Measurements from ENCODE around the gene ERVK3-1. TPM values are rescaled to one million over a fixed set of nuclear protein-coding genes. Genes with fewer than 3 reads are reported as not detected.
A peak's percentile ranks its signal among the peaks of the same experiment; 100 is the strongest.

The ERVK3-1 gene
- total and polyA plus RNA-seq, 2 of the 13 experiments (the other 11 are each of a cell fraction or from before 2014, with no cell fraction given), result 28.5 to 38.7 TPM

DNA sequence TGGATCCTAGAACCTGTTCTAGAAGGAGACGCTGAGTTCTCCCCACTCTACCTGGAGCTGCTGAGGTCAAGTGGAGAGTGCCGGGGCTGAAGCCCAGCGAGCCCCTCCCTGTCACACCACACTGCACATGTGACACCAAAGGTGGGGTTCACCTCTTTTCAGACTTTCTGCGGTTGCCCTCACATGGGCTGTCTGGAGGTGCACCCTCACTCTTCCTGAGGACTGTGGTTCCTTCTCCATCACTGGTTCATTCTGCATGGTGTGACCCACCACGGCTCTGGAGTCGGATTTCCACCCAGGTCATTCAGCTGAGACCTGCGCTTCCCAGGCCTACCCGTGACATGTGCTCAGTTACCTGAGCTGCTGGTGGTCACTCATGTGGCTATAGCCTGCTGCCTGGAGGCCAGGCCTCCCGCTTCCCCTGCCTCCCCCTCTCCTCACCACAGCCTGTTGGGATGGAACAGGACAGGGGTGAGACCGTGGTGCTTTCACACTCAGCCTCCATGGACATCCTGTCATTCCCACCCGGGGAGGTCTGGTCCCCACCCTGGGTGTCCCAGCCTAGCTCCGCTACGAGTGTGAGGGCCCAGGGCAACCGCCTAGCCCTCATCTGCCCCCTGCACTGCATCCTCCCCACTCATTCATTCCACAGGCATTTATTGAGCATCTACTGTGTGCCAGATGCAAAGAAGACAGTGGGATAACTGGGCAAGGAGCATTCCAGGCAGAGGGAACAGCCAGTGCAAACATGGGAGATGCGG, 48.7 kb downstream of the ERVK3-1 start (continued):
- TF ChIP-seq MYC (CRISPR knock-in tag; IDR thresholded peaks at IDR 0.05; ENCODE audit: borderline replicate concordance) (peak; percentile 38; the same call in 1 of the 2 replicates), FLYWCH1 (CRISPR knock-in tag; IDR thresholded peaks at IDR 0.05) (no peak), ZNF737 (CRISPR knock-in tag; IDR thresholded peaks at IDR 0.05; ENCODE audit: borderline replicate concordance) (peak; percentile 48; the same call in 1 of the 2 replicates), ZNF558 (CRISPR knock-in tag; IDR thresholded peaks at IDR 0.05; ENCODE audit: borderline replicate concordance) (0 out of 2 replicates have a peak, but pooled peaks have one; percentile 64), JARID2 (CRISPR knock-in tag; IDR thresholded peaks at IDR 0.05; ENCODE audit: insufficient replicate concordance) (no peak), CREB1 (IDR thresholded peaks at IDR 0.05) (no peak), CREB1 (CRISPR knock-in tag; IDR thresholded peaks at IDR 0.05) (no peak), ZNF431 (CRISPR knock-in tag; IDR thresholded peaks at IDR 0.05; ENCODE audit: borderline replicate concordance, low read depth) (0 out of 2 replicates have a peak, but pooled peaks have one; percentile 57), CREM (IDR thresholded peaks at IDR 0.05) (no peak), CREM (CRISPR knock-in tag; IDR thresholded peaks at IDR 0.05) (no peak), ZNF530 (CRISPR knock-in tag; IDR thresholded peaks at IDR 0.05; ENCODE audit: low read depth) (0 out of 2 replicates have a peak, but pooled peaks have one; percentile 49), ZMYM3 (CRISPR knock-in tag; IDR thresholded peaks at IDR 0.05) (peak; percentile 75), SAP130 (CRISPR knock-in tag; IDR thresholded peaks at IDR 0.05; ENCODE audit: low read depth) (no peak), NR2C2 (CRISPR knock-in tag; IDR thresholded peaks at IDR 0.05; ENCODE audit: borderline replicate concordance) (peak; percentile 44; the same call in 1 of the 2 replicates), PHF21A (CRISPR knock-in tag; IDR thresholded peaks at IDR 0.05) (0 out of 2 replicates have a peak, but pooled peaks have one; percentile 26), MZF1 (CRISPR knock-in tag; IDR thresholded peaks at IDR 0.05; ENCODE audit: borderline replicate concordance) (no peak), GTF2F1 (IDR thresholded peaks at IDR 0.05; ENCODE audit: low read length) (no peak), ZSCAN20 (CRISPR knock-in tag; IDR thresholded peaks at IDR 0.05; ENCODE audit: borderline replicate concordance) (0 out of 2 replicates have a peak, but pooled peaks have one; percentile 36), MAZ (IDR thresholded peaks at IDR 0.05; ENCODE audit: borderline replicate concordance, low read depth, low read length) (0 out of 2 replicates have a peak, but pooled peaks have one; percentile 5), MAZ (CRISPR knock-in tag; IDR thresholded peaks at IDR 0.05; ENCODE audit: low read depth) (no peak), KDM5A (IDR thresholded peaks at IDR 0.05; ENCODE audit: borderline replicate concordance, low read length) (no peak), ZNF296 (CRISPR knock-in tag; conservative IDR thresholded peaks at IDR 0.05) (0 out of 2 replicates have a peak, but pooled peaks have one; percentile 71), TCF12 (IDR thresholded peaks at IDR 0.05) (no peak), TCF12 (CRISPR knock-in tag; IDR thresholded peaks at IDR 0.05) (0 out of 2 replicates have a peak, but pooled peaks have one; percentile 25), HOXA3 (CRISPR knock-in tag; IDR thresholded peaks at IDR 0.05) (peak; percentile 43; the same call in 1 of the 2 replicates)
- TF ChIP-seq, protein P1, sequence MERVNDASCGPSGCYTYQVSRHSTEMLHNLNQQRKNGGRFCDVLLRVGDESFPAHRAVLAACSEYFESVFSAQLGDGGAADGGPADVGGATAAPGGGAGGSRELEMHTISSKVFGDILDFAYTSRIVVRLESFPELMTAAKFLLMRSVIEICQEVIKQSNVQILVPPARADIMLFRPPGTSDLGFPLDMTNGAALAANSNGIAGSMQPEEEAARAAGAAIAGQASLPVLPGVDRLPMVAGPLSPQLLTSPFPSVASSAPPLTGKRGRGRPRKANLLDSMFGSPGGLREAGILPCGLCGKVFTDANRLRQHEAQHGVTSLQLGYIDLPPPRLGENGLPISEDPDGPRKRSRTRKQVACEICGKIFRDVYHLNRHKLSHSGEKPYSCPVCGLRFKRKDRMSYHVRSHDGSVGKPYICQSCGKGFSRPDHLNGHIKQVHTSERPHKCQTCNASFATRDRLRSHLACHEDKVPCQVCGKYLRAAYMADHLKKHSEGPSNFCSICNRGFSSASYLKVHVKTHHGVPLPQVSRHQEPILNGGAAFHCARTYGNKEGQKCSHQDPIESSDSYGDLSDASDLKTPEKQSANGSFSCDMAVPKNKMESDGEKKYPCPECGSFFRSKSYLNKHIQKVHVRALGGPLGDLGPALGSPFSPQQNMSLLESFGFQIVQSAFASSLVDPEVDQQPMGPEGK (CRISPR knock-in tag; IDR thresholded peaks at IDR 0.05), result no peak
- TF ChIP-seq, protein P2, sequence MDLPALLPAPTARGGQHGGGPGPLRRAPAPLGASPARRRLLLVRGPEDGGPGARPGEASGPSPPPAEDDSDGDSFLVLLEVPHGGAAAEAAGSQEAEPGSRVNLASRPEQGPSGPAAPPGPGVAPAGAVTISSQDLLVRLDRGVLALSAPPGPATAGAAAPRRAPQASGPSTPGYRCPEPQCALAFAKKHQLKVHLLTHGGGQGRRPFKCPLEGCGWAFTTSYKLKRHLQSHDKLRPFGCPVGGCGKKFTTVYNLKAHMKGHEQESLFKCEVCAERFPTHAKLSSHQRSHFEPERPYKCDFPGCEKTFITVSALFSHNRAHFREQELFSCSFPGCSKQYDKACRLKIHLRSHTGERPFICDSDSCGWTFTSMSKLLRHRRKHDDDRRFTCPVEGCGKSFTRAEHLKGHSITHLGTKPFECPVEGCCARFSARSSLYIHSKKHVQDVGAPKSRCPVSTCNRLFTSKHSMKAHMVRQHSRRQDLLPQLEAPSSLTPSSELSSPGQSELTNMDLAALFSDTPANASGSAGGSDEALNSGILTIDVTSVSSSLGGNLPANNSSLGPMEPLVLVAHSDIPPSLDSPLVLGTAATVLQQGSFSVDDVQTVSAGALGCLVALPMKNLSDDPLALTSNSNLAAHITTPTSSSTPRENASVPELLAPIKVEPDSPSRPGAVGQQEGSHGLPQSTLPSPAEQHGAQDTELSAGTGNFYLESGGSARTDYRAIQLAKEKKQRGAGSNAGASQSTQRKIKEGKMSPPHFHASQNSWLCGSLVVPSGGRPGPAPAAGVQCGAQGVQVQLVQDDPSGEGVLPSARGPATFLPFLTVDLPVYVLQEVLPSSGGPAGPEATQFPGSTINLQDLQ (CRISPR knock-in tag; IDR thresholded peaks at IDR 0.05), result peak; percentile 73; the same call in 1 of the 2 replicates
